Hematopoietic multipotent progenitor cell treated with erythropoietin and hydrocortisone succinate and interleukin-3 and kit ligand, for 8 days (in vitro differentiated cells): ENCODE data around the gene PPP1R3F.

Source experiments
- DNase-seq: peaks from one replicate; pipeline ENCODE4 v3.0.0-alpha.2; 2015

PPP1R3F gene

GRCh38 chrX:49269767-49270248 lies at the start of gene PPP1R3F:
PPP1R3F (plus strand) TSS chrX:49269793; CDS start chrX:49269870, 77 bp downstream.
- no peak for DNase-seq

- no peak for DNase-seq
Observed at GRCh38 chrX:49220100-49220499, 49.5 kb upstream of the PPP1R3F start.

GRCh38 chrX:49221868-49222267 lies 47.7 kb upstream of the PPP1R3F start:
- no peak for DNase-seq

GRCh38 chrX:49225858-49226257 lies 43.7 kb upstream of the PPP1R3F start:
- no peak for DNase-seq

- DNase-seq = no peak
Observed at GRCh38 chrX:49226946-49227345, 42.6 kb upstream of the PPP1R3F start.

- no peak for DNase-seq
Observed at GRCh38 chrX:49227726-49228125, 41.9 kb upstream of the PPP1R3F start.

GRCh38 chrX:49228185-49228584 lies 41.4 kb upstream of the PPP1R3F start:
- DNase-seq = no peak

- DNase-seq = peak; percentile 71
Observed at GRCh38 chrX:49230500-49231232, 38.9 kb upstream of the PPP1R3F start.

GRCh38 chrX:49231333-49232000 lies 38.1 kb upstream of the PPP1R3F start:
- DNase-seq = no peak

GRCh38 chrX:49232525-49232924 lies 37.1 kb upstream of the PPP1R3F start:
- DNase-seq = no peak

GRCh38 chrX:49233176-49233575 lies 36.4 kb upstream of the PPP1R3F start, which contains the start of gene CACNA1F:
CACNA1F (minus strand) TSS chrX:49233340; CDS start chrX:49233309, 31 bp downstream.
- DNase-seq = no peak

GRCh38 chrX:49233887-49234555 lies 35.6 kb upstream of the PPP1R3F start:
- no peak for DNase-seq

GRCh38 chrX:49237060-49237459 lies 32.5 kb upstream of the PPP1R3F start:
- DNase-seq = peak; percentile 1

- DNase-seq = no peak
Observed at GRCh38 chrX:49238735-49239134, 30.9 kb upstream of the PPP1R3F start.

GRCh38 chrX:49242545-49243066 lies 27.0 kb upstream of the PPP1R3F start:
- DNase-seq = no peak

- no peak for DNase-seq
Observed at GRCh38 chrX:49243166-49243565, 26.4 kb upstream of the PPP1R3F start.

GRCh38 chrX:49244207-49244606 lies 25.4 kb upstream of the PPP1R3F start:
- DNase-seq = no peak

GRCh38 chrX:49246541-49246940 lies 23.1 kb upstream of the PPP1R3F start:
- no peak for DNase-seq

GRCh38 chrX:49247346-49247745 lies 22.2 kb upstream of the PPP1R3F start:
- DNase-seq = no peak

- DNase-seq = no peak
Observed at GRCh38 chrX:49247916-49248811, 21.4 kb upstream of the PPP1R3F start.

GRCh38 chrX:49249071-49249470 lies 20.5 kb upstream of the PPP1R3F start:
- no peak for DNase-seq

- no peak for DNase-seq
Observed at GRCh38 chrX:49249616-49250015, 20.0 kb upstream of the PPP1R3F start.
